ENCODE measurements around the gene KCND2.
"Not testable (repeated sequence)": the region's sequence is repeated elsewhere in the genome, so short reads cannot be mapped to it uniquely, and the experiment has no call there.

GRCh38 chr7:120780451-120780850 is 507.5 kb downstream of the KCND2 start:
- not testable (repeated sequence) for TF ChIP-seq CTCF, MYC, MAX (IDR thresholded peaks at IDR 0.05; ENCODE audit: low read depth, low read length)

Data from NB4 (cell line).